Measurements from ENCODE around the gene PRR13. TPM values are rescaled to one million over a fixed set of nuclear protein-coding genes. Genes with fewer than 3 reads are reported as not detected.

Gene PRR13
- total and polyA plus RNA-seq, 2 of the 8 experiments (the other 6 are each of a cell fraction or from before 2014, with no cell fraction given) = 82.9 to 185 TPM

GRCh38 chr12:53452159-53453077 lies 10.9 kb downstream of the PRR13 start:
- peaks cover 28 to 50% of the 10 kb centered on the region in 2 experiments for H3K79me2 ChIP-seq (ENCODE audit: control insufficient read depth in 1 of 2, insufficient read depth in 2 of 2, low read length in 2 of 2)
- no peak overlapping the region for H2BK12ac ChIP-seq (ENCODE audit: low read depth, low read length)
- H4K20me1 ChIP-seq (replicated peaks in 1 of 2; ENCODE audit: control insufficient read depth in 1 of 2, insufficient read depth in 2 of 2, low read length in 2 of 2) = peaks cover 30 to 31% of the 10 kb centered on the region in 2 experiments
- peaks cover 7% of the 10 kb centered on the region; the same call in 1 of the 2 replicates for H3K79me1 ChIP-seq (ENCODE audit: low read depth, low read length)
- no peak overlapping the region for H2BK120ac ChIP-seq (replicated peaks; ENCODE audit: low read depth, low read length)
- peak overlapping the region; percentile 99; the same call in 1 of the 2 replicates for H4K8ac ChIP-seq (ENCODE audit: extremely low read depth, insufficient read depth, low read length)
- peak overlapping the region; percentile 91 for H4K91ac ChIP-seq (replicated peaks; ENCODE audit: insufficient read length, low read length)
- POLR2A ChIA-PET (ENCODE audit: partially characterized antibody) = interaction anchor here (0.8 to 57.6 kb wide), 8 partner anchors 29 to 271 kb away, joined by 3 to 3397 read pairs (median 4); partner anchors contain the start of genes AAAS, AMHR2, CSAD and ESPL1
- CTCF ChIA-PET (ENCODE audit: partially characterized antibody) = interaction anchor here (0.6 to 4.0 kb wide), 4 partner anchors 21 to 345 kb away, joined by 3 to 24 read pairs (median 3); no protein-coding TSS in a partner anchor
- H4K5ac ChIP-seq (ENCODE audit: insufficient read length, low read depth, low read length) = peak overlapping the region; percentile 98
- H3K56ac ChIP-seq (replicated peaks; ENCODE audit: insufficient read length, low read depth, low read length) = peak overlapping the region; percentile 99
- H2AFZ ChIP-seq (ENCODE audit: low read length) = no peak overlapping the region
- peak overlapping the region; percentile 89 to 99 (median 94) for H3K4me3 ChIP-seq (ENCODE audit: extremely low read depth in 1 of 4, insufficient read depth in 2 of 4, low read depth in 3 of 4, low read length in 4 of 4)
- H3K9me3 ChIP-seq (ENCODE audit: insufficient read depth in 2 of 2, low read depth in 1 of 2, low read length in 1 of 2) = no peaks in the 10 kb centered on the region
- 1% methylated on average over 29 of the region's 82 CpGs; no CpG with 5 or more reads in 1 of the 2 experiments for WGBS, 2 experiments (ENCODE audit: extremely low coverage in 1 of 2, insufficient coverage in 1 of 2, insufficient read length in 1 of 2, insufficient replicate concordance in 2 of 2, low coverage in 1 of 2, low lambda C conversion rate in 2 of 2, missing lambda C conversion rate in 1 of 2)
- H2BK5ac ChIP-seq (ENCODE audit: low read depth, low read length) = peak overlapping the region; percentile 97
- peaks cover 7% of the 10 kb centered on the region for H3K23me2 ChIP-seq (ENCODE audit: low read depth, low read length)
- H3K18ac ChIP-seq (ENCODE audit: extremely low read depth, low read length) = peak overlapping the region; percentile 95
- no peaks in the 10 kb centered on the region for H3K27me3 ChIP-seq (replicated peaks in 1 of 4; ENCODE audit: control insufficient read depth in 3 of 4, extremely low read depth in 1 of 4, insufficient read depth in 3 of 4, low read length in 3 of 4)
- H3K27ac ChIP-seq (ENCODE audit: low read depth, low read length) = peak overlapping the region; percentile 96
- H3K4ac ChIP-seq (replicated peaks; ENCODE audit: insufficient read length, low read depth, low read length) = peak overlapping the region; percentile 99
- H3K23ac ChIP-seq (ENCODE audit: insufficient read length) = no peak overlapping the region
- H3K14ac ChIP-seq (ENCODE audit: insufficient read length) = no peak overlapping the region
- H3K9ac ChIP-seq (replicated peaks in 1 of 4; ENCODE audit: extremely low read depth in 1 of 4, low read depth in 3 of 4, low read length in 3 of 4) = peak overlapping the region; percentile 90 to 99 (median 94)
- no peak overlapping the region for H2BK20ac ChIP-seq (ENCODE audit: low read length)
- peaks cover 0 to 8% (median 1%) of the 10 kb centered on the region in 4 experiments; a peak in 3 of 7 replicates for H3K4me1 ChIP-seq (replicated peaks in 1 of 4; ENCODE audit: control insufficient read depth in 3 of 4, insufficient read depth in 4 of 4, low read length in 3 of 4)
- no peak overlapping the region for H2AK5ac ChIP-seq (ENCODE audit: low read depth, low read length)
- FAIRE-seq (no peak), DNase-seq (ENCODE audit: low read depth in 1 of 2, low spot score in 2 of 2) (peak; percentile 53 to 87)
- no peak overlapping the region for H2BK15ac ChIP-seq (ENCODE audit: low read length)
- H3K4me2 ChIP-seq (ENCODE audit: insufficient read depth in 1 of 2, low read depth in 2 of 2, low read length in 2 of 2) = peak overlapping the region; percentile 73 to 81
- peaks cover 32 to 43% (median 34%) of the 10 kb centered on the region in 4 experiments for H3K36me3 ChIP-seq (ENCODE audit: control insufficient read depth in 2 of 4, insufficient read depth in 4 of 4, low read length in 3 of 4)
- TF ChIP-seq SP1 (IDR thresholded peaks at IDR 0.05; ENCODE audit: low read depth, low read length) (no peak), POLR2AphosphoS5 (IDR thresholded peaks at IDR 0.05; ENCODE audit: low read depth, low read length) (peak; percentile 77), NRF1 (IDR thresholded peaks at IDR 0.05; ENCODE audit: low read depth, low read length) (peak; percentile 43; the same call in 1 of the 2 replicates), CTCF (IDR thresholded peaks at IDR 0.05; ENCODE audit: control extremely low read depth in 1 of 3, insufficient read depth in 1 of 3, low read depth in 1 of 3, low read length in 3 of 3) (peak in 1 of 3 experiments; percentile 33; a peak in 1 of 4 replicates), EGR1 (IDR thresholded peaks at IDR 0.05; ENCODE audit: borderline replicate concordance, low read depth, low read length) (no peak), JUND (IDR thresholded peaks at IDR 0.05; ENCODE audit: low read length) (no peak; the same call in 1 of the 2 replicates), CEBPB (IDR thresholded peaks at IDR 0.05; ENCODE audit: low read depth, low read length) (no peak), GTF2F1 (IDR thresholded peaks at IDR 0.05; ENCODE audit: borderline replicate concordance, low read depth, low read length) (no peak), CHD1 (IDR thresholded peaks at IDR 0.05; ENCODE audit: low read depth, low read length) (peak; percentile 74)
